OCI-LY3 (cell line): ENCODE measurements around the gene CDH23.

Experiments
- CTCF ChIP-seq: fragments of 200-600, 300-600 bp; sonication (generic); IDR thresholded peaks from 2 replicates; pipeline ENCODE4 v1.5.1; 2014; ENCODE audit warnings: antibody characterized with exemption, low read length, low read depth
- EZH2phosphoT487 ChIP-seq: fragments of 200-600 bp; shearing (Covaris generic); IDR thresholded peaks from 2 replicates; pipeline ENCODE4 v1.6.1; 2018; ENCODE audit warnings: antibody characterized with exemption, mixed run types, low read depth

- TF ChIP-seq CTCF (no peak), EZH2phosphoT487 (no peak)
Measured at GRCh38 chr10:71467569-71468362, 71.0 kb downstream of the CDH23 start.
